Mammary epithelial cell (primary cell): ENCODE measurements around the gene BARX2.

Source experiments
- EZH2 ChIP-seq: IDR thresholded peaks from 2 replicates; pipeline ENCODE4 v1.6.1; 2012; ENCODE audit warnings: low read length, inconsistent platforms, borderline replicate concordance
- TF ChIP-seq, protein P1 (sequence below), 2 donors: IDR thresholded peaks in 1 of 2; conservative IDR thresholded peaks in 1 of 2; 2 replicates each; pipeline ENCODE4 v1.5.1; 2011 to 2012; ENCODE audit warnings: inconsistent platforms in 2 of 2, low read length in 2 of 2, mild to moderate bottlenecking in 2 of 2, control low read depth in 1 of 2, low read depth in 1 of 2; ENCODE audit not compliant: insufficient read depth in 1 of 2; ENCODE audit errors: extremely low read depth in 1 of 2

- TF ChIP-seq, protein P1, sequence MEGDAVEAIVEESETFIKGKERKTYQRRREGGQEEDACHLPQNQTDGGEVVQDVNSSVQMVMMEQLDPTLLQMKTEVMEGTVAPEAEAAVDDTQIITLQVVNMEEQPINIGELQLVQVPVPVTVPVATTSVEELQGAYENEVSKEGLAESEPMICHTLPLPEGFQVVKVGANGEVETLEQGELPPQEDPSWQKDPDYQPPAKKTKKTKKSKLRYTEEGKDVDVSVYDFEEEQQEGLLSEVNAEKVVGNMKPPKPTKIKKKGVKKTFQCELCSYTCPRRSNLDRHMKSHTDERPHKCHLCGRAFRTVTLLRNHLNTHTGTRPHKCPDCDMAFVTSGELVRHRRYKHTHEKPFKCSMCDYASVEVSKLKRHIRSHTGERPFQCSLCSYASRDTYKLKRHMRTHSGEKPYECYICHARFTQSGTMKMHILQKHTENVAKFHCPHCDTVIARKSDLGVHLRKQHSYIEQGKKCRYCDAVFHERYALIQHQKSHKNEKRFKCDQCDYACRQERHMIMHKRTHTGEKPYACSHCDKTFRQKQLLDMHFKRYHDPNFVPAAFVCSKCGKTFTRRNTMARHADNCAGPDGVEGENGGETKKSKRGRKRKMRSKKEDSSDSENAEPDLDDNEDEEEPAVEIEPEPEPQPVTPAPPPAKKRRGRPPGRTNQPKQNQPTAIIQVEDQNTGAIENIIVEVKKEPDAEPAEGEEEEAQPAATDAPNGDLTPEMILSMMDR (conservative IDR thresholded peaks at IDR 0.05 in 1 of 2, IDR thresholded peaks at IDR 0.05 in 1 of 2; ENCODE audit: extremely low read depth in 1 of 2, insufficient read depth in 1 of 2, low read depth in 1 of 2, low read length in 2 of 2): no peak
- TF ChIP-seq EZH2: peak; percentile 92
These were observed 1.3 kb upstream of the BARX2 start for GRCh38 chr11:129374081-129374992.
